GM19193 (cell line): ENCODE data around the gene LTBP1.

ENCODE experiments used
- POLR2A ChIP-seq: IDR thresholded peaks from 4 replicates; pipeline ENCODE4 v1.6.1; 2011; ENCODE audit not compliant: insufficient read depth, insufficient read length; ENCODE audit errors: extremely low read depth

The LTBP1 gene

GRCh38 chr2:33372940-33373553 is 426.3 kb downstream of the LTBP1 start:
- TF ChIP-seq POLR2A = no peak

GRCh38 chr2:33373986-33374385 is 427.2 kb downstream of the LTBP1 start:
- no peak for TF ChIP-seq POLR2A

GRCh38 chr2:33375054-33375453 is 428.3 kb downstream of the LTBP1 start:
- no peak for TF ChIP-seq POLR2A

- no peak for TF ChIP-seq POLR2A
Observed at GRCh38 chr2:33377048-33377447, 430.3 kb downstream of the LTBP1 start.

GRCh38 chr2:33378556-33379210 is 431.9 kb downstream of the LTBP1 start:
- no peak for TF ChIP-seq POLR2A

GRCh38 chr2:33380001-33380609 is 433.4 kb downstream of the LTBP1 start:
- TF ChIP-seq POLR2A = no peak

GRCh38 chr2:33380719-33381118 is 434.0 kb downstream of the LTBP1 start:
- no peak for TF ChIP-seq POLR2A

- no peak for TF ChIP-seq POLR2A
Observed at GRCh38 chr2:33381301-33381858, 434.6 kb downstream of the LTBP1 start.

- no peak for TF ChIP-seq POLR2A
Observed at GRCh38 chr2:33383855-33384598, 437.3 kb downstream of the LTBP1 start.

- TF ChIP-seq POLR2A = no peak
Observed at GRCh38 chr2:33384599-33384961, 437.8 kb downstream of the LTBP1 start.

GRCh38 chr2:33388996-33389395 is 442.2 kb downstream of the LTBP1 start:
- TF ChIP-seq POLR2A = no peak

GRCh38 chr2:33391529-33392255 is 444.9 kb downstream of the LTBP1 start:
- no peak for TF ChIP-seq POLR2A

- TF ChIP-seq POLR2A = no peak
Observed at GRCh38 chr2:33392366-33392765, 445.6 kb downstream of the LTBP1 start.

GRCh38 chr2:33395034-33395433 is 448.3 kb downstream of the LTBP1 start:
- no peak for TF ChIP-seq POLR2A

GRCh38 chr2:33395655-33396249 is 449.0 kb downstream of the LTBP1 start:
- TF ChIP-seq POLR2A = no peak

GRCh38 chr2:33404321-33404720 is 457.6 kb downstream of the LTBP1 start:
- no peak for TF ChIP-seq POLR2A
